Activated CD4-positive, alpha-beta T cell treated with anti-CD3 and anti-CD28 coated beads for 1 hour (primary cell): ENCODE measurements around the gene IFT80.
"Not testable (repeated sequence)": the region's sequence is repeated elsewhere in the genome, so short reads cannot be mapped to it uniquely, and the experiment has no call there.

Experiments used
- DNase-seq: peaks from one replicate; pipeline ENCODE4 v3.0.0-alpha.2; 2020

IFT80 gene

GRCh38 chr3:160257606-160258005 is 141.4 kb downstream of the IFT80 start:
- DNase-seq, result no peak

- no peak for DNase-seq
Observed at GRCh38 chr3:160253298-160253697, 145.7 kb downstream of the IFT80 start.

- no peak for DNase-seq
Observed at GRCh38 chr3:160247766-160248165, 151.3 kb downstream of the IFT80 start.

GRCh38 chr3:160245261-160245800 is 153.7 kb downstream of the IFT80 start:
- DNase-seq, result no peak

GRCh38 chr3:160240719-160241118 is 158.3 kb downstream of the IFT80 start:
- not testable (repeated sequence) for DNase-seq

GRCh38 chr3:160232014-160232413 is 167.0 kb downstream of the IFT80 start:
- DNase-seq, result no peak

- no peak for DNase-seq
Observed at GRCh38 chr3:160227419-160227818, 171.6 kb downstream of the IFT80 start.

GRCh38 chr3:160226026-160226907 is 172.8 kb downstream of the IFT80 start:
- DNase-seq, result no peak

GRCh38 chr3:160225176-160226025 is 173.6 kb downstream of the IFT80 start, which contains the start of gene C3orf80:
C3orf80 (plus strand) TSS chr3:160225422; CDS start chr3:160225636, 214 bp downstream.
- DNase-seq, result no peak

- DNase-seq, result no peak
Observed at GRCh38 chr3:160224811-160225175, 174.2 kb downstream of the IFT80 start.

- DNase-seq, result no peak
Observed at GRCh38 chr3:160224256-160224655, 174.8 kb downstream of the IFT80 start.

- no peak for DNase-seq
Observed at GRCh38 chr3:160221019-160221418, 178.0 kb downstream of the IFT80 start.

- no peak for DNase-seq
Observed at GRCh38 chr3:160220038-160220437, 179.0 kb downstream of the IFT80 start.

GRCh38 chr3:160218136-160218535 is 180.9 kb downstream of the IFT80 start:
- no peak for DNase-seq

- no peak for DNase-seq
Observed at GRCh38 chr3:160217675-160218074, 181.3 kb downstream of the IFT80 start.

GRCh38 chr3:160213191-160213590 is 185.8 kb downstream of the IFT80 start:
- DNase-seq, result no peak

- no peak for DNase-seq
Observed at GRCh38 chr3:160210799-160211221, 188.2 kb downstream of the IFT80 start.

GRCh38 chr3:160210341-160210740 is 188.7 kb downstream of the IFT80 start:
- DNase-seq, result no peak
